AG08396 (cell line): ENCODE results near the gene MRPL51.
A peak's percentile ranks its signal among the peaks of the same experiment; 100 is the strongest.

Experiments
- DNase-seq: peaks from one replicate; pipeline ENCODE4 v3.0.0; 2012; ENCODE audit warnings: low spot score, mixed read lengths

MRPL51 gene

GRCh38 chr12:6492838-6493496, at the start of gene MRPL51:
Gene MRPL51 (minus strand): TSS chr12:6493262. CDS start chr12:6493136, 126 bp downstream.
- peak; percentile 94 for DNase-seq

GRCh38 chr12:6542209-6543009, 49.3 kb upstream of the MRPL51 start:
- no peak for DNase-seq

GRCh38 chr12:6541371-6542165, 48.5 kb upstream of the MRPL51 start:
- no peak for DNase-seq

- peak; percentile 93 for DNase-seq
These were observed 47.3 kb upstream of the MRPL51 start for GRCh38 chr12:6540181-6540877.

- no peak for DNase-seq
These were observed 46.7 kb upstream of the MRPL51 start for GRCh38 chr12:6539707-6540134.

- no peak for DNase-seq
These were observed 46.2 kb upstream of the MRPL51 start for GRCh38 chr12:6539314-6539682.

- peak; percentile 14 for DNase-seq
These were observed 45.6 kb upstream of the MRPL51 start for GRCh38 chr12:6538420-6539313.

- DNase-seq, result peak; percentile 61
These were observed 44.7 kb upstream of the MRPL51 start for GRCh38 chr12:6537580-6538419.

- DNase-seq, result no peak
These were observed 44.0 kb upstream of the MRPL51 start for GRCh38 chr12:6536894-6537579.

GRCh38 chr12:6535960-6536847, 43.1 kb upstream of the MRPL51 start:
- no peak for DNase-seq

GRCh38 chr12:6535697-6535946, 42.6 kb upstream of the MRPL51 start:
- no peak for DNase-seq

GRCh38 chr12:6534945-6535696, 42.1 kb upstream of the MRPL51 start:
- DNase-seq, result peak; percentile 67

- DNase-seq, result no peak
These were observed 41.6 kb upstream of the MRPL51 start for GRCh38 chr12:6534695-6534944.

GRCh38 chr12:6533923-6534694, 41.0 kb upstream of the MRPL51 start, which contains the start of gene GAPDH:
Gene GAPDH (plus strand): TSS chr12:6534517. CDS start chr12:6534833, 316 bp downstream.
- peak; percentile 94 for DNase-seq

- DNase-seq, result peak; percentile 18
These were observed 40.5 kb upstream of the MRPL51 start for GRCh38 chr12:6533653-6533922.

GRCh38 chr12:6532927-6533652, 40.0 kb upstream of the MRPL51 start:
- peak; percentile 62 for DNase-seq
